Vagina (tissue), 2 donors: ENCODE data around the gene CNNM1.

Experiments used
- CTCF ChIP-seq, 3 experiments: fragments of 450-650 bp in 2 of 3; fragments of 200-600 bp in 1 of 3; sonication (generic) in 1 of 3; IDR thresholded peaks; one replicate each; pipeline ENCODE4 v1.5.1; 2017 to 2019; ENCODE audit warnings: antibody characterized with exemption in 3 of 3, mild to moderate bottlenecking in 2 of 3, moderate library complexity in 2 of 3
- POLR2A ChIP-seq, 2 donors: fragments of 450-650 bp; IDR thresholded peaks; one replicate each; pipeline ENCODE4 v1.6.1; 2017; ENCODE audit warnings: antibody characterized with exemption in 2 of 2, mild to moderate bottlenecking in 2 of 2, moderate library complexity in 2 of 2

DNA sequence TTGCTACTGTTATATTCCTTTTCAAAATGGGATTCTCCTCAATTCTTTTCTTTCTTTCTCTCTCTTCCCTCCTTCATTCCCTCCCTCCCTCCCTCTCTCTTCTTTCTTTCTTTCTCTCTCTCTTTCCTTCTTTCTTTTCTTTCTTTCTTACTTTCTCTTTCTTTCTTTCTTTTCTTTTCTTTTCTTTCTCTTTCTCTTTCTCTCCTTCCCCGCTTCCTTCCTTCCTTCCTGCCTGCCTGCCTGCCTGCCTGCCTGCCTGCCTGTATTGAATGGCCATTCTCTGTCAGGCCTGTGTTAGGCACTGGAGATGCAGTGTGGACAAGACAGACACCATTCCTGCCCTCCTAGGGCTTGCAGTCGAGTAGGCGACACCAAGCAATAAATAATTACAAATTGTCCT, 11.5 kb downstream of the CNNM1 start:
- TF ChIP-seq CTCF (IDR thresholded peaks at IDR 0.05) (no peak), POLR2A (IDR thresholded peaks at IDR 0.05) (no peak)
